ENCODE data around the gene DRAM2. TPM values are rescaled to one million over a fixed set of nuclear protein-coding genes. Genes with fewer than 3 reads are reported as not detected.

Gene DRAM2
- 63.7 TPM for total RNA-seq
- polyA plus RNA-seq: 77.5 TPM
- long read RNA-seq, donor 1: 0 reads
- long read RNA-seq, donor 2, transcript DRAM2-208 (9 exons, 1,872 nt): major isoform, 6 of 36 reads
- long read RNA-seq, donor 2, partial matches to known transcripts: 17 of 36 reads
- long read RNA-seq, donor 2, other reads (novel, unspliced or antisense): 13 of 36 reads
- long read RNA-seq, donor 3, transcript DRAM2-208 (9 exons, 1,872 nt): major isoform, 9 of 17 reads
- long read RNA-seq, donor 3, partial matches to known transcripts: 0 of 17 reads
- long read RNA-seq, donor 3, other reads (novel, unspliced or antisense): 5 of 17 reads
- long read RNA-seq, donor 4, partial matches to known transcripts: 7 of 9 reads
- long read RNA-seq, donor 4, other reads (novel, unspliced or antisense): 0 of 9 reads
- long read RNA-seq, donor 5, partial matches to known transcripts: 11 of 44 reads
- long read RNA-seq, donor 5, other reads (novel, unspliced or antisense): 29 of 44 reads
- long read RNA-seq, donor 6, partial matches to known transcripts: 0 of 7 reads
- long read RNA-seq, donor 6, other reads (novel, unspliced or antisense): 6 of 7 reads
- long read RNA-seq, donor 7, partial matches to known transcripts: 0 of 8 reads
- long read RNA-seq, donor 7, other reads (novel, unspliced or antisense): 5 of 8 reads
- long read RNA-seq, donor 8, partial matches to known transcripts: 0 of 3 reads
- long read RNA-seq, donor 8, other reads (novel, unspliced or antisense): 0 of 3 reads
- long read RNA-seq, donor 9, partial matches to known transcripts: 0 of 10 reads
- long read RNA-seq, donor 9, other reads (novel, unspliced or antisense): 7 of 10 reads
- long read RNA-seq, donor 10, transcript DRAM2-208 (9 exons, 1,872 nt): major isoform, 10 of 17 reads
- long read RNA-seq, donor 10, partial matches to known transcripts: 0 of 17 reads
- long read RNA-seq, donor 10, other reads (novel, unspliced or antisense): 5 of 17 reads

DNA sequence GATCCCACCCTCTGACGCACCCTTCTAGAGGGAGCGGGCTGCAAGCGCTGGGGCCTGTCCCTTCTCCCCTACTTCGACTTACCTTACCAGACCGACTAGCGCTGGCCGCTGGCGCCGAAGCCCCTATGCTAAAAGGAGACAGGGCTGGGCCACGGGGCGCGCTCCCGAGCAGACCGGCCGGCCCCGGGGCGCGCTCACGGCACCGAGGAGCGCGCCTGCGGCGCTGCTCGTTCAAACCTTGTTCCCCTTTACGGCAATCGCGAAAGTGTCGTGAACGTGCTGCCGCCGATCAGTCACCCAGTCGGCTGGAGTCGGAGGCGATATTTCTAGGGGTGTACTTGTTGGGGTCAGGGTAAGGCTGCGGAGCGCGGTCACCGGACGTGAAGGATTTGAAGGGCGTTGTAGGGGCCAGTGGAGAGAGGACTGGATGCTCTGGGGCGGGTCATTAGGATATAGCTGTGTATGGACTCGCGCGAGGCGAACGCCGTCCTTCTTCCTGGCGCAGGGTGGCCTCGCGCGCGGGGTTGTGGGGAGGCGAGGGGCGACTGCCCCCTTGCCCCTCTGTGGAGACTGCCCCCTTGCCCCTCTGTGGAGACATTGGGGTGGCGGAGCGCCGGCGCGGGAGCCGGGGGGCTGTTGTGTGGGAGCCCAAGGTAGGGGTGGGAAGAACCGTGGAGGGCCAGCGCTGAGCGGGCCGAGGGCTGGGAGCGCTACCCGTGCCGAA is at the start of gene DRAM2, which contains the start of gene CEPT1:
Gene DRAM2 (minus strand): TSS at position 138 of the 724 bp plus-strand sequence. CDS start 8,539 bp downstream, outside the sequence.
Gene CEPT1 (plus strand): TSS at position 268 of the 724 bp plus-strand sequence. CDS start 7,492 bp downstream, outside the sequence.
- Histone ChIP-seq H3K27me3 (ENCODE audit: control insufficient read depth in 2 of 2, insufficient read depth in 1 of 2, low read length in 1 of 2) (no peaks in the 10 kb centered on the region), H3K9me3 (ENCODE audit: control insufficient read depth in 2 of 2, insufficient read depth in 1 of 2, low read length in 1 of 2) (no peaks in the 10 kb centered on the region), H3K27ac (ENCODE audit: low read depth in 1 of 2, low read length in 1 of 2) (peak within 1 kb of the TSS; percentile 99 to 100), H3K4me3 (ENCODE audit: low read length in 2 of 2) (peak within 1 kb of the TSS; percentile 78 to 98), H3K36me3 (ENCODE audit: control insufficient read depth in 2 of 2, insufficient read depth in 2 of 2, low read length in 1 of 2) (peaks cover 6 to 10% of the 10 kb centered on the region in 2 donors), H3K4me1 (ENCODE audit: control insufficient read depth in 2 of 2, insufficient read depth in 2 of 2, low read length in 2 of 2) (peaks cover 5 to 19% of the 10 kb centered on the region in 2 donors)
- DNase-seq (ENCODE audit: low read depth in 6 of 9, low spot score in 9 of 9): peak; percentile 93 to 99 (median 96)
- WGBS: under 1% methylated on average over 68 of the region's 68 CpGs

DNA sequence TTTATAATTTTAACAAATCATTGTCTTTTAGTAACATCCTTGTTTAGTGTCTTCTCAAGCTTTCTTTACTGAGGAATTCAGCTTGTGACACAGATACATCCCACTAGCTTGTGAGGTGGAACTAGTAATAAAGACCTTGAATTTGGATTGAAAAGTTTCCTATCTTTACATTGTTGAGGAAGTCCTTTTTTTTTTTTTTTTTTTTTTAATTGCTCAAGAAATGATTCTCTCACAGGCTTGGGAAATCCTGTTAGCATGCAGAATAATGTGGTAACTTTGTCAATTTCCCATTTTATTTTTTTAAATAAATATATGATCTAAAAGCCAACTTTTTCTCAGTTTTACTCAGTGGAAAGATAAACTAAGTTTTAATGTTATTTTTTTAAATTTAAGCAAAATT is 44.8 kb upstream of the DRAM2 start:
- H3K9me3 ChIP-seq (ENCODE audit: control insufficient read depth in 2 of 2, insufficient read depth in 1 of 2, low read length in 1 of 2): no peaks in the 10 kb centered on the region
- no peak for DNase-seq (ENCODE audit: low read depth in 6 of 9, low spot score in 9 of 9)
- peaks cover 35 to 70% of the 10 kb centered on the region in 2 donors for H3K36me3 ChIP-seq (ENCODE audit: control insufficient read depth in 2 of 2, insufficient read depth in 2 of 2, low read length in 1 of 2)
- H3K4me3 ChIP-seq (ENCODE audit: low read length in 2 of 2): no peak overlapping the region
- no peak overlapping the region for H3K27ac ChIP-seq (ENCODE audit: low read depth in 1 of 2, low read length in 1 of 2)
- H3K4me1 ChIP-seq (ENCODE audit: control insufficient read depth in 2 of 2, insufficient read depth in 2 of 2, low read length in 2 of 2): no peaks in the 10 kb centered on the region
- no peaks in the 10 kb centered on the region for H3K27me3 ChIP-seq (ENCODE audit: control insufficient read depth in 2 of 2, insufficient read depth in 1 of 2, low read length in 1 of 2)

DNA sequence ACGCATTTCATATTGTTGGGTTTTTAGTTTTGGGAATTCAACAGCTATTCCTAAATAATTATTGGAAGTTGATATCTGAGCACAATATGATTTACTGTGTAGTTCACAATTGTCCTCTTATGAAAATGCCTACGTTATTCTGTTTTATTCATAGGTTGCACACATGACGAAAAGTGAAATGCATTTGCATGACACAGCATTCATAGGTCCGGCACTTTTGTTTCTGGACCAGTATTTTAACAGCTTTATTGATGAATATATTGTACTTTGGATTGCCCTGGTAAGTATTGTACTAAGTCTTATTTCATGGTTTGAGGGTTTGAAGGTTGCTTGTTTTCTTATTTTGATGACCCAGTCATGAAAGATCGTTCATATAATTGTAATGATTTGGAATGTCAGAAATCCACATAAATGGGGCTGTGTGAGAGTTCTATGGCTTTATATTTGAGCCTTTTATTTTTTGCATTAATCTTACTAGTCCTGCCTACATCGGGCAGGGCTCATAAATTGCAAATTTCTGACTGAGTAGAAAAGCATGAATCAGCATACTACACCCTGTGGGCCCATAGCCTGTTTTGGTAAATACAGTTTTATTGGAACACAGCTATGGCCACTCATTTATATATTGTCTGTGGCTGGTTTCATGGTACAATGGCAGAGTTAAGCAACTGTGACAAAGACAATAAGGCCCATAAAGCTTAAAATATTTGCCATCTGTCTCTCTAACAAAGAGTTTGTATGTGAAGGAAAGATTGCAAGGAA is 43.6 kb upstream of the DRAM2 start:
- H3K4me1 ChIP-seq (ENCODE audit: control insufficient read depth in 2 of 2, insufficient read depth in 2 of 2, low read length in 2 of 2): no peaks in the 10 kb centered on the region

DNA sequence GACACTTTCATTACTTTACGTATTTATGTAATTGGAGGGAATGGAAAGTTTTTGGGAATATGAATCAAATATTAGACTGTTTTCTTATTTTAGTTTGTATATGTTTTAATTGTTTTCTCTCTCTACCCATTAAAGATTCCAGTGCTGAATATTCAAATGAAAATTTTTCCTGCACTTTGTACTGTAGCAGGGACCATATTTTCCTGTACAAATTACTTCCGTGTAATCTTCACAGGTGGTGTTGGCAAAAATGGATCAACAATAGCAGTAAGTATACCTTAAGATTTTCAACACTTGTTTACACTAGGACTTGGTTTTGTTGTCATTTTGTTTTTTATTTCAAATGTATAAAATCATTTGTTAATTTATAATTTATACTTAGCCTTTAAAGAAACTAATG is 42.2 kb upstream of the DRAM2 start:
- Histone ChIP-seq H3K9me3 (ENCODE audit: control insufficient read depth in 2 of 2, insufficient read depth in 1 of 2, low read length in 1 of 2) (no peaks in the 10 kb centered on the region), H3K27me3 (ENCODE audit: control insufficient read depth in 2 of 2, insufficient read depth in 1 of 2, low read length in 1 of 2) (no peaks in the 10 kb centered on the region), H3K36me3 (ENCODE audit: control insufficient read depth in 2 of 2, insufficient read depth in 2 of 2, low read length in 1 of 2) (peaks cover 14 to 49% of the 10 kb centered on the region in 2 donors), H3K27ac (ENCODE audit: low read depth in 1 of 2, low read length in 1 of 2) (no peak overlapping the region), H3K4me1 (ENCODE audit: control insufficient read depth in 2 of 2, insufficient read depth in 2 of 2, low read length in 2 of 2) (no peaks in the 10 kb centered on the region), H3K4me3 (ENCODE audit: low read length in 2 of 2) (no peak overlapping the region)
- 99% methylated on average over 2 of the region's 2 CpGs for WGBS
- no peak for DNase-seq (ENCODE audit: low read depth in 6 of 9, low spot score in 9 of 9)

More for the DNA sequence above, 43.6 kb upstream of the DRAM2 start:
- Histone ChIP-seq H3K4me3 (ENCODE audit: low read length in 2 of 2) (no peak overlapping the region), H3K9me3 (ENCODE audit: control insufficient read depth in 2 of 2, insufficient read depth in 1 of 2, low read length in 1 of 2) (no peaks in the 10 kb centered on the region), H3K27ac (ENCODE audit: low read depth in 1 of 2, low read length in 1 of 2) (no peak overlapping the region), H3K27me3 (ENCODE audit: control insufficient read depth in 2 of 2, insufficient read depth in 1 of 2, low read length in 1 of 2) (no peaks in the 10 kb centered on the region), H3K36me3 (ENCODE audit: control insufficient read depth in 2 of 2, insufficient read depth in 2 of 2, low read length in 1 of 2) (peaks cover 26 to 62% of the 10 kb centered on the region in 2 donors)
- no peak for DNase-seq (ENCODE audit: low read depth in 6 of 9, low spot score in 9 of 9)
- WGBS: 98% methylated on average over 6 of the region's 6 CpGs

DNA sequence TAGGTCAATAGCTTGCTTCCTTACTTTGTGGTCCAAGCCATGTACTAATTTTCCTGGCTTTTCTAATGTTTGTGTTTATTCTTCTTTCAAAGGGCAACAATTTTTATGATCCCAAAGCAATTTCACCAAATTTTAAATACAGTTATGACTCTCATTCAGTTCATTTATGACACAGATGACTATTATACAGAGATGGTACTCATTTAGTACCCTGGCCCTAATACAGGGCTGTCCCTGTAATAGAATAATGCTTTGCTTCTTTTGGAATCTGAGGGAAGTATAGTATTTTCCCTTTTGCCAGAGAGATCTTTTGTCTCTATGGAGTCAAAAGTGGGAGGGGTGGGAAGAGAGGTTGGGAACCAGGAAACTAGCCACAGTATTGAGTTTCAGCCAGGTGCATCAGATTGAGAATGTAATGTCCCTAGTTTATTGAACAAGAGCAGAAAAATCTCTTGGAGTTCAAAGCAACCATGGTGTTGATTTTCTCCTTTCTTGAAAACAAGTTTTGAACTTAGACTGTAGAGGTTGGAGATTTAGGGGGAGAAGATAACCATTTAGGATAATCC is 40.2 kb upstream of the DRAM2 start:
- H3K27me3 ChIP-seq (ENCODE audit: control insufficient read depth in 2 of 2, insufficient read depth in 1 of 2, low read length in 1 of 2): no peaks in the 10 kb centered on the region
- no peaks in the 10 kb centered on the region for H3K9me3 ChIP-seq (ENCODE audit: control insufficient read depth in 2 of 2, insufficient read depth in 1 of 2, low read length in 1 of 2)
- DNase-seq (ENCODE audit: low read depth in 6 of 9, low spot score in 9 of 9): no peak
- H3K36me3 ChIP-seq (ENCODE audit: control insufficient read depth in 2 of 2, insufficient read depth in 2 of 2, low read length in 1 of 2): peaks cover 9 to 41% of the 10 kb centered on the region in 2 donors
- H3K4me1 ChIP-seq (ENCODE audit: control insufficient read depth in 2 of 2, insufficient read depth in 2 of 2, low read length in 2 of 2): no peaks in the 10 kb centered on the region
- H3K27ac ChIP-seq (ENCODE audit: low read depth in 1 of 2, low read length in 1 of 2): no peak overlapping the region
- H3K4me3 ChIP-seq (ENCODE audit: low read length in 2 of 2): no peak overlapping the region

DNA sequence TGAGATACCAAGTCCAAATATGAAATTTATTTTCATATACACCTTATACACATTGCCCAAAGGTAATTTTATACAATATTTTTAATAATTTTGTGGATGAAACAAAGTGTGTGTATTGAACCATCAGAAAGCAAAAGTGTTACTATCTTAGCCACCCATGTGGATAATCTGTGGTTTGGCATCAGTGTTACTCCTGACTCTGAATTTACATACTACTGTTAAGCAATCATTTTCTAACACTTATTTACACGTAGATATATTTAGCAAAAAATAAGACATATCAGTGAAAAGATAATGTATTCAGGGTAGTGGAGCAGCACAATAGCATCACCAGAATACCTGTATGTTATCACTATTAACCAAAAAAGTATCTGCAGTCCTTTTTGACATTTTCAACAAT is 36.8 kb upstream of the DRAM2 start:
- peaks cover 6 to 40% of the 10 kb centered on the region in 2 donors for H3K36me3 ChIP-seq (ENCODE audit: control insufficient read depth in 2 of 2, insufficient read depth in 2 of 2, low read length in 1 of 2)
- no peak for DNase-seq (ENCODE audit: low read depth in 6 of 9, low spot score in 9 of 9)
- no peaks in the 10 kb centered on the region for H3K27me3 ChIP-seq (ENCODE audit: control insufficient read depth in 2 of 2, insufficient read depth in 1 of 2, low read length in 1 of 2)
- H3K27ac ChIP-seq (ENCODE audit: low read depth in 1 of 2, low read length in 1 of 2): no peak overlapping the region
- H3K4me1 ChIP-seq (ENCODE audit: control insufficient read depth in 2 of 2, insufficient read depth in 2 of 2, low read length in 2 of 2): no peaks in the 10 kb centered on the region
- WGBS: 99% methylated on average over 1 of the region's 1 CpG
- H3K4me3 ChIP-seq (ENCODE audit: low read length in 2 of 2): no peak overlapping the region
- H3K9me3 ChIP-seq (ENCODE audit: control insufficient read depth in 2 of 2, insufficient read depth in 1 of 2, low read length in 1 of 2): no peaks in the 10 kb centered on the region

DNA sequence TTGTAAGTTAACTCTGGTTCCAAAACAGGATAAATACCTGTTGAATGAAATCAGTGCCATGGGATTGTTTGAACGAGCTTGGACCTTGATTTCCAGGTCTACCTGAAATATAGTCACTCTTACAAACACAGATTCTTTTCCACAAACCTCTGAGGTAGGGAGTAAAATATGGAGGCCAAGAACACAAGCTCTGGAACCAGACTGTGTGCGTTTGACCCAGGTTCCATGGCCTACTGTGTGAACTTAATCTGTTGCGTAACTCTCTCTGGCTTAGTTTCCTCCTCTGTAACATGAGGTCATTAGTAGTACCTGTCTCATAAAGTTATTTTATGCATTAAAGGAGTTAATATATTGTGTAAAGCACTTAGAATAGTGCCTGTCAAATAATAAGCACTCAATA is 35.5 kb upstream of the DRAM2 start:
- Histone ChIP-seq H3K9me3 (ENCODE audit: control insufficient read depth in 2 of 2, insufficient read depth in 1 of 2, low read length in 1 of 2) (no peaks in the 10 kb centered on the region), H3K27ac (ENCODE audit: low read depth in 1 of 2, low read length in 1 of 2) (no peak overlapping the region), H3K4me3 (ENCODE audit: low read length in 2 of 2) (no peak overlapping the region), H3K36me3 (ENCODE audit: control insufficient read depth in 2 of 2, insufficient read depth in 2 of 2, low read length in 1 of 2) (peaks cover 6 to 40% of the 10 kb centered on the region in 2 donors), H3K4me1 (ENCODE audit: control insufficient read depth in 2 of 2, insufficient read depth in 2 of 2, low read length in 2 of 2) (no peaks in the 10 kb centered on the region), H3K27me3 (ENCODE audit: control insufficient read depth in 2 of 2, insufficient read depth in 1 of 2, low read length in 1 of 2) (no peaks in the 10 kb centered on the region)
- WGBS: 98% methylated on average over 3 of the region's 3 CpGs
- DNase-seq (ENCODE audit: low read depth in 6 of 9, low spot score in 9 of 9): no peak

DNA sequence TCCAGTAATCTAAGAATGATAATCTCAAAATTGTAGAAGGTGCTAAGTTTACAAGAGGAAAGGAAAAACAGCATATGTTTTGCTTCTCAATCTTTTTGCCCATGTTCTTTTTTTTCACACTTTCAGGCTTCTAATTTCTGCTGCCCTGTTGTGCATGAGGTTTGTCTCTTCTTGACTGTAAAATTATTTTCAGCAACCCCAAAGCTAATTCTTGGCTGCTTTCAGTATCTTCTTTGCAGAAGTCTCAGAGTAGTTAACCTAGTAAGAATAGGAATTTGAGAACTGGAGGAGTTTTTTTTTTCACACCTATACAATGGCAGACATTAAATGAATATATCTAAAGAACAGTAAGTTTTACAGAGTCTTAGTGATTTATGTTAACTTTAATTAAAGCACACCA is 34.2 kb upstream of the DRAM2 start:
- peaks cover 6 to 37% of the 10 kb centered on the region in 2 donors for H3K36me3 ChIP-seq (ENCODE audit: control insufficient read depth in 2 of 2, insufficient read depth in 2 of 2, low read length in 1 of 2)

More for the DNA sequence above, 34.2 kb upstream of the DRAM2 start:
- Histone ChIP-seq H3K27ac (ENCODE audit: low read depth in 1 of 2, low read length in 1 of 2) (no peak overlapping the region), H3K27me3 (ENCODE audit: control insufficient read depth in 2 of 2, insufficient read depth in 1 of 2, low read length in 1 of 2) (no peaks in the 10 kb centered on the region), H3K4me3 (ENCODE audit: low read length in 2 of 2) (no peak overlapping the region), H3K4me1 (ENCODE audit: control insufficient read depth in 2 of 2, insufficient read depth in 2 of 2, low read length in 2 of 2) (no peaks in the 10 kb centered on the region), H3K9me3 (ENCODE audit: control insufficient read depth in 2 of 2, insufficient read depth in 1 of 2, low read length in 1 of 2) (no peaks in the 10 kb centered on the region)
- no peak for DNase-seq (ENCODE audit: low read depth in 6 of 9, low spot score in 9 of 9)

Measured in thymus (tissue), 14 donors.